ENCODE data around the gene LRRIQ3. TPM values are rescaled to one million over a fixed set of nuclear protein-coding genes. Genes with fewer than 3 reads are reported as not detected.

LRRIQ3 gene
- 0.09 and 0.63 TPM in 2 replicates for total RNA-seq

GRCh38 chr1:74197657-74198552, at the start of gene LRRIQ3, which contains the start of gene FPGT:
LRRIQ3 (minus strand) TSS chr1:74198176; CDS start chr1:74183684, 14,492 bp downstream.
FPGT (plus strand) TSS chr1:74198242; CDS start chr1:74198279, 37 bp downstream.

GRCh38 chr1:74235153-74235552, 37.2 kb upstream of the LRRIQ3 start, which contains the start of gene TNNI3K:
TNNI3K (plus strand) TSS chr1:74235387; CDS start chr1:74235452, 65 bp downstream.

Other genes with a start within 250 kb of the LRRIQ3 start
- gene FPGT, start 66 bp upstream of the LRRIQ3 start, total RNA-seq, result 9.1 and 11.3 TPM in 2 replicates
- not detected in 2 replicates for gene TNNI3K, start 37.2 kb upstream of the LRRIQ3 start, total RNA-seq

Measured in endothelial cell of coronary artery (primary cell).